Neural cell (in vitro differentiated cells): ENCODE measurements around the gene MEGF6. TPM values are rescaled to one million over a fixed set of nuclear protein-coding genes. Genes with fewer than 3 reads are reported as not detected.

ENCODE experiments used
- H2AFZ ChIP-seq: fragments of 200-600, 300-800 bp; sonication (generic), shearing (Covaris generic); 2 replicates; pipeline ENCODE4 v1.6.0; 2014; ENCODE audit warnings: low read depth, mild to moderate bottlenecking, antibody characterized with exemption, low read length, moderate library complexity
- H3F3A ChIP-seq: fragments of 200-600 bp; shearing (Covaris generic); 2 replicates; pipeline ENCODE4 v1.6.1; 2016; ENCODE audit warnings: mild to moderate bottlenecking, moderate library complexity, mixed read lengths, antibody characterized with exemption, low read length; ENCODE audit not compliant: insufficient read depth, poor library complexity, severe bottlenecking
- H3K27ac ChIP-seq: fragments of 200-600, 300-800 bp; sonication (generic), shearing (Covaris generic); 2 replicates; pipeline ENCODE4 v1.5.1; 2014; ENCODE audit warnings: mild to moderate bottlenecking, low read length, moderate library complexity
- H3K27me3 ChIP-seq: fragments of 300-800, 200-600 bp; sonication (generic), shearing (Covaris generic); 2 replicates; pipeline ENCODE4 v1.6.0; 2014; ENCODE audit warnings: mild to moderate bottlenecking, low read depth, low read length, moderate library complexity; ENCODE audit not compliant: insufficient read depth
- H3K36me3 ChIP-seq: fragments of 300-800, 200-600 bp; sonication (generic), shearing (Covaris generic); 2 replicates; pipeline ENCODE4 v1.5.1; 2014; ENCODE audit warnings: mild to moderate bottlenecking, antibody characterized with exemption, low read length, moderate library complexity; ENCODE audit not compliant: insufficient read depth
- H3K4me2 ChIP-seq: fragments of 300-800, 200-600 bp; sonication (generic), shearing (Covaris generic); 2 replicates; pipeline ENCODE4 v1.6.0; 2014; ENCODE audit warnings: mild to moderate bottlenecking, low read length
- H3K4me3 ChIP-seq: fragments of 300-800, 200-600 bp; sonication (generic), shearing (Covaris generic); 2 replicates; pipeline ENCODE4 v1.5.1; 2014; ENCODE audit warnings: mild to moderate bottlenecking, low read length, moderate library complexity
- H3K79me2 ChIP-seq: fragments of 200-600 bp; shearing (Covaris generic); replicated peaks from 2 replicates; pipeline ENCODE4 v1.6.0; 2014; ENCODE audit warnings: mild to moderate bottlenecking, low read length, moderate library complexity; ENCODE audit not compliant: insufficient read depth
- H3K9ac ChIP-seq: fragments of 300-800, 200-600 bp; sonication (generic), shearing (Covaris generic); 2 replicates; pipeline ENCODE4 v1.6.1; 2016; ENCODE audit warnings: mild to moderate bottlenecking, low read length, mixed read lengths
- H3K9me2 ChIP-seq: fragments of 200-600 bp; shearing (Covaris generic); 2 replicates; pipeline ENCODE4 v1.6.1; 2016; ENCODE audit warnings: mild to moderate bottlenecking, low read length, mixed read lengths; ENCODE audit not compliant: insufficient read depth
- H3K9me3 ChIP-seq: fragments of 200-600, 300-800 bp; sonication (generic), shearing (Covaris generic); 2 replicates; pipeline ENCODE4 v1.6.1; 2016; ENCODE audit warnings: mild to moderate bottlenecking, mixed run types, low read length, moderate library complexity, mixed read lengths
- H4K20me1 ChIP-seq: fragments of 200-600 bp; shearing (Covaris generic); 2 replicates; pipeline ENCODE4 v1.6.1; 2016; ENCODE audit warnings: mild to moderate bottlenecking, mixed run types; ENCODE audit not compliant: insufficient read depth
- EP300 ChIP-seq: fragments of 450-650 bp; conservative IDR thresholded peaks from 2 replicates; pipeline ENCODE4 v1.6.1; 2014; ENCODE audit warnings: antibody characterized with exemption, mild to moderate bottlenecking, moderate library complexity; ENCODE audit not compliant: poor library complexity, severe bottlenecking
- EZH2 ChIP-seq: fragments of 200-600, 300-800 bp; shearing (Covaris generic), sonication (generic); IDR thresholded peaks from 2 replicates; pipeline ENCODE4 v1.6.1; 2014; ENCODE audit warnings: antibody characterized with exemption, low read length, borderline replicate concordance, mild to moderate bottlenecking; ENCODE audit not compliant: insufficient read depth, poor library complexity, severe bottlenecking
- MXI1 ChIP-seq: fragments of 450-650 bp; conservative IDR thresholded peaks from 2 replicates; pipeline ENCODE4 v1.6.1; 2014; ENCODE audit warnings: antibody characterized with exemption, mild to moderate bottlenecking; ENCODE audit not compliant: poor library complexity, severe bottlenecking
- POLR2AphosphoS5 ChIP-seq: IDR thresholded peaks from 2 replicates; pipeline ENCODE4 v1.6.1; 2012
- RAD21 ChIP-seq: fragments of 450-650 bp; conservative IDR thresholded peaks from 2 replicates; pipeline ENCODE4 v1.6.1; 2014; ENCODE audit warnings: antibody characterized with exemption, mild to moderate bottlenecking, moderate library complexity
- SMC3 ChIP-seq: fragments of 450-650 bp; conservative IDR thresholded peaks from 2 replicates; pipeline ENCODE4 v1.6.1; 2014; ENCODE audit warnings: antibody characterized with exemption, mild to moderate bottlenecking, moderate library complexity; ENCODE audit not compliant: poor library complexity
- TAF1 ChIP-seq: IDR thresholded peaks from 2 replicates; pipeline ENCODE4 v1.6.1; 2012; ENCODE audit warnings: low read depth
- polyA plus RNA-seq: library from polyadenylated mRNA; depleted of rRNA; stranded (reverse); fragments of >200 nt; gene quantifications from 2 replicates; pipeline ENCODE4 v1.2.3, GENCODE V29; 2014
- TF ChIP-seq, protein P1 (sequence below): fragments of 450-650 bp; IDR thresholded peaks from 2 replicates; pipeline ENCODE4 v1.5.1; 2014; ENCODE audit warnings: antibody characterized with exemption, mild to moderate bottlenecking, moderate library complexity; ENCODE audit not compliant: poor library complexity, severe bottlenecking
- TF ChIP-seq, protein P2 (sequence below): IDR thresholded peaks from 2 replicates; pipeline ENCODE4 v1.6.1; 2012; ENCODE audit warnings: borderline replicate concordance

Gene MEGF6
- polyA plus RNA-seq, 1 donor from 2014 or later = 6.0 TPM

DNA sequence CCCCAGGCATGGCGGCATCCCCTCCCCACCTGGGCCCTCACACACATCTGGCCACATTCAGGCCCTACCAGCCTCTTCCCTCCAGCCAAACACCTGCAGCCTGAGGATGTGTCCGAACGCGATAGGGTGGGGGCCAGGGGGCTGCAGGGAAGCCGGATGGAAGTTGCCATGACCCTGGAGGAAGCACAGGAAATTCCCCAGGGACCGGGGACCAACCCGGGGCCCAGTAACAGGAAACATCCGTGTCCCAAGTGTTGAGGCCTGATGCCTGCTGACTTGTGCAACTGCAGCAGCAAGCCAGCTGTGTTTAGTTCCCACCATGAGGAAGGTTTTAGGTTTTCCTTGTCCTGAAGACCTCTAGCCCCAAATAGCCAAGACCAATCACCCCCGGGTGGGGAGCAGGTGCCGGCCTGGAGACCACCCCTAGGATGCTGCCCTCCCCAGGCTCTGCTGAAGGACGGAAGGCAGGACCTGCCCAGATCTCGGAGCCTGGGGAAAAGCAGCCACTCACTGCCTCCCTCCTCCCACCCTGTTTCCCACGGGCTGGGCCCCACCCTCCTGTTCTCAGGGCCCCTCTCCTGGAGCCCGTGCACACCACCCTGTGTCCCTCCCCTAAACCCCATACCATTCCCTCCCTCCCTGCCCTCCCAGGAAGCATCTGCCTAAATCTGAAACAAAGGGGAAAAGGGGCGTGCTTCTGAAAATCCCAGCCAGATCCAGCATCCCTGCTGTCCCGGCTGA lies 29.8 kb downstream of the MEGF6 start:
- H3K27ac ChIP-seq = no peak overlapping the region
- H3K9me3 ChIP-seq = no peaks in the 10 kb centered on the region
- H3K79me2 ChIP-seq = no peaks in the 10 kb centered on the region
- H3K36me3 ChIP-seq = no peaks in the 10 kb centered on the region
- H3K27me3 ChIP-seq = no peaks in the 10 kb centered on the region
- H3K4me3 ChIP-seq = no peak overlapping the region
- no peaks in the 10 kb centered on the region for H4K20me1 ChIP-seq
- TF ChIP-seq POLR2AphosphoS5 (no peak), SMC3 (no peak), EZH2 (no peak), RAD21 (no peak), EP300 (no peak), TAF1 (no peak), MXI1 (no peak)
- TF ChIP-seq, protein P1, sequence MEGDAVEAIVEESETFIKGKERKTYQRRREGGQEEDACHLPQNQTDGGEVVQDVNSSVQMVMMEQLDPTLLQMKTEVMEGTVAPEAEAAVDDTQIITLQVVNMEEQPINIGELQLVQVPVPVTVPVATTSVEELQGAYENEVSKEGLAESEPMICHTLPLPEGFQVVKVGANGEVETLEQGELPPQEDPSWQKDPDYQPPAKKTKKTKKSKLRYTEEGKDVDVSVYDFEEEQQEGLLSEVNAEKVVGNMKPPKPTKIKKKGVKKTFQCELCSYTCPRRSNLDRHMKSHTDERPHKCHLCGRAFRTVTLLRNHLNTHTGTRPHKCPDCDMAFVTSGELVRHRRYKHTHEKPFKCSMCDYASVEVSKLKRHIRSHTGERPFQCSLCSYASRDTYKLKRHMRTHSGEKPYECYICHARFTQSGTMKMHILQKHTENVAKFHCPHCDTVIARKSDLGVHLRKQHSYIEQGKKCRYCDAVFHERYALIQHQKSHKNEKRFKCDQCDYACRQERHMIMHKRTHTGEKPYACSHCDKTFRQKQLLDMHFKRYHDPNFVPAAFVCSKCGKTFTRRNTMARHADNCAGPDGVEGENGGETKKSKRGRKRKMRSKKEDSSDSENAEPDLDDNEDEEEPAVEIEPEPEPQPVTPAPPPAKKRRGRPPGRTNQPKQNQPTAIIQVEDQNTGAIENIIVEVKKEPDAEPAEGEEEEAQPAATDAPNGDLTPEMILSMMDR = no peak
- TF ChIP-seq, protein P2, sequence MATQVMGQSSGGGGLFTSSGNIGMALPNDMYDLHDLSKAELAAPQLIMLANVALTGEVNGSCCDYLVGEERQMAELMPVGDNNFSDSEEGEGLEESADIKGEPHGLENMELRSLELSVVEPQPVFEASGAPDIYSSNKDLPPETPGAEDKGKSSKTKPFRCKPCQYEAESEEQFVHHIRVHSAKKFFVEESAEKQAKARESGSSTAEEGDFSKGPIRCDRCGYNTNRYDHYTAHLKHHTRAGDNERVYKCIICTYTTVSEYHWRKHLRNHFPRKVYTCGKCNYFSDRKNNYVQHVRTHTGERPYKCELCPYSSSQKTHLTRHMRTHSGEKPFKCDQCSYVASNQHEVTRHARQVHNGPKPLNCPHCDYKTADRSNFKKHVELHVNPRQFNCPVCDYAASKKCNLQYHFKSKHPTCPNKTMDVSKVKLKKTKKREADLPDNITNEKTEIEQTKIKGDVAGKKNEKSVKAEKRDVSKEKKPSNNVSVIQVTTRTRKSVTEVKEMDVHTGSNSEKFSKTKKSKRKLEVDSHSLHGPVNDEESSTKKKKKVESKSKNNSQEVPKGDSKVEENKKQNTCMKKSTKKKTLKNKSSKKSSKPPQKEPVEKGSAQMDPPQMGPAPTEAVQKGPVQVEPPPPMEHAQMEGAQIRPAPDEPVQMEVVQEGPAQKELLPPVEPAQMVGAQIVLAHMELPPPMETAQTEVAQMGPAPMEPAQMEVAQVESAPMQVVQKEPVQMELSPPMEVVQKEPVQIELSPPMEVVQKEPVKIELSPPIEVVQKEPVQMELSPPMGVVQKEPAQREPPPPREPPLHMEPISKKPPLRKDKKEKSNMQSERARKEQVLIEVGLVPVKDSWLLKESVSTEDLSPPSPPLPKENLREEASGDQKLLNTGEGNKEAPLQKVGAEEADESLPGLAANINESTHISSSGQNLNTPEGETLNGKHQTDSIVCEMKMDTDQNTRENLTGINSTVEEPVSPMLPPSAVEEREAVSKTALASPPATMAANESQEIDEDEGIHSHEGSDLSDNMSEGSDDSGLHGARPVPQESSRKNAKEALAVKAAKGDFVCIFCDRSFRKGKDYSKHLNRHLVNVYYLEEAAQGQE = no peak
- no peaks in the 10 kb centered on the region for H3K9me2 ChIP-seq
- H2AFZ ChIP-seq = no peak overlapping the region
- no peaks in the 10 kb centered on the region for H3F3A ChIP-seq
- no peak overlapping the region for H3K4me2 ChIP-seq
- H3K9ac ChIP-seq = no peak overlapping the region

DNA sequence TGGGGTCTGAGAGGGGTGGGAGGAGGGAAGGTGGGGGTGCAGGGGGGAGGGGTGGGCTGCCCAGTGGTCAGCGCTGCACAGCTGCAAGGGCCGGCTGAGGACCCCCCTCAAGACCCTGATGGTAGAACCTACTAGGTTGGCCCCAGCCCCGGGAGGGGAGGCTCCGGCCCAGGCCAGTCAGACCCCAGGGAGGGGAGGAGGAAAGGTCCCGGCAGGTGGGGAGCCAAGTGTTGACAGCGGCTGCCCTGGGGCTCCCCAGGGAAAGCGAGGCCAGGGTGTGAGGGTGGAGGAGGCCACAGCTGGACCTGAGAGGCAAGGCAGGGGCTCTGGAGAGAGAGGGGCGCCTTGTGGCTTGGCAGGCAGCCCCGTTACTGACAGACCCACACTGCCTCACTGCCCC lies 31.1 kb downstream of the MEGF6 start:
- no peaks in the 10 kb centered on the region for H3K79me2 ChIP-seq
- no peaks in the 10 kb centered on the region for H3K27me3 ChIP-seq
- H3K4me3 ChIP-seq = no peak overlapping the region
- no peaks in the 10 kb centered on the region for H4K20me1 ChIP-seq
- H3K9me2 ChIP-seq = no peaks in the 10 kb centered on the region
- no peak for TF ChIP-seq POLR2AphosphoS5
- H3K9ac ChIP-seq = no peak overlapping the region
- no peaks in the 10 kb centered on the region for H3K9me3 ChIP-seq
- H3K27ac ChIP-seq = no peak overlapping the region
- no peak overlapping the region for H2AFZ ChIP-seq
- no peaks in the 10 kb centered on the region for H3F3A ChIP-seq
- H3K4me2 ChIP-seq = no peak overlapping the region
- H3K36me3 ChIP-seq = no peaks in the 10 kb centered on the region
